ENCODE results near the gene SEC16A.

SEC16A gene

GRCh38 chr9:136401173-136401922 is 81.5 kb downstream of the SEC16A start:
- CTCF ChIA-PET = interaction anchor here (0.8 to 2.1 kb wide), 8 partner anchors 8 to 89 kb away, joined by 3 to 6 read pairs (median 4); no protein-coding TSS in a partner anchor
- H3K9me3 Mint-ChIP-seq = no peaks in the 10 kb centered on the region
- H3K4me3 Mint-ChIP-seq = peak overlapping the region; percentile 40
- peaks cover 52% of the 10 kb centered on the region for H3K36me3 Mint-ChIP-seq
- H3K27me3 Mint-ChIP-seq = no peaks in the 10 kb centered on the region
- peak overlapping the region; percentile 67 for H3K27ac Mint-ChIP-seq
- no peak for DNase-seq
- peaks cover 71% of the 10 kb centered on the region for H3K4me1 Mint-ChIP-seq

- peak; percentile 89 for DNase-seq
- H3K4me1 Mint-ChIP-seq = peaks cover 63% of the 10 kb centered on the region
- no peaks in the 10 kb centered on the region for H3K27me3 Mint-ChIP-seq
- CTCF ChIA-PET = interaction anchor here (0.8 to 2.1 kb wide), 6 partner anchors 10 to 87 kb away, joined by 3 to 6 read pairs (median 4); no protein-coding TSS in a partner anchor
- peaks cover 43% of the 10 kb centered on the region for H3K36me3 Mint-ChIP-seq
- H3K4me3 Mint-ChIP-seq = peak within 1 kb of the TSS; percentile 84
- H3K27ac Mint-ChIP-seq = peak within 1 kb of the TSS; percentile 81
- H3K9me3 Mint-ChIP-seq = no peaks in the 10 kb centered on the region
Observed at GRCh38 chr9:136400038-136400834, 82.6 kb downstream of the SEC16A start, which contains the start of gene SNAPC4. Gene SNAPC4 (minus strand): TSS chr9:136400170. CDS start chr9:136398428, 1,742 bp downstream.

- CTCF ChIA-PET = interaction anchor here (1.3 to 2.1 kb wide), 2 partner anchors 10 kb away, joined by 4 to 5 read pairs; no protein-coding TSS in a partner anchor
- DNase-seq = peak; percentile 57
- H3K9me3 Mint-ChIP-seq = no peaks in the 10 kb centered on the region
- peak overlapping the region; percentile 81 for H3K27ac Mint-ChIP-seq
- H3K4me1 Mint-ChIP-seq = peaks cover 55% of the 10 kb centered on the region
- H3K36me3 Mint-ChIP-seq = peaks cover 39% of the 10 kb centered on the region
- no peaks in the 10 kb centered on the region for H3K27me3 Mint-ChIP-seq
- H3K4me3 Mint-ChIP-seq = peak overlapping the region; percentile 84
Observed at GRCh38 chr9:136399176-136400037, 83.4 kb downstream of the SEC16A start.

- no peaks in the 10 kb centered on the region for H3K9me3 Mint-ChIP-seq
- peaks cover 32% of the 10 kb centered on the region for H3K36me3 Mint-ChIP-seq
- H3K4me1 Mint-ChIP-seq = peaks cover 44% of the 10 kb centered on the region
- CTCF ChIA-PET = no interaction called here
- no peak overlapping the region for H3K27ac Mint-ChIP-seq
- H3K27me3 Mint-ChIP-seq = no peaks in the 10 kb centered on the region
- H3K4me3 Mint-ChIP-seq = peak overlapping the region; percentile 84
- no peak for DNase-seq
Observed at GRCh38 chr9:136398286-136398685, 84.6 kb downstream of the SEC16A start.

- Mint-ChIP-seq H3K9me3 (no peaks in the 10 kb centered on the region), H3K4me1 (peaks cover 40% of the 10 kb centered on the region), H3K4me3 (no peak overlapping the region), H3K36me3 (peaks cover 31% of the 10 kb centered on the region), H3K27ac (no peak overlapping the region), H3K27me3 (no peaks in the 10 kb centered on the region)
- CTCF ChIA-PET = no interaction called here
- DNase-seq = no peak
Observed at GRCh38 chr9:136397643-136398042, 85.2 kb downstream of the SEC16A start.

GRCh38 chr9:136396219-136396515 is 86.7 kb downstream of the SEC16A start:
- H3K27me3 Mint-ChIP-seq = no peaks in the 10 kb centered on the region
- CTCF ChIA-PET = no interaction called here
- H3K4me1 Mint-ChIP-seq = peaks cover 26% of the 10 kb centered on the region
- no peak overlapping the region for H3K27ac Mint-ChIP-seq
- no peak for DNase-seq
- H3K4me3 Mint-ChIP-seq = no peak overlapping the region
- H3K36me3 Mint-ChIP-seq = peaks cover 24% of the 10 kb centered on the region
- no peaks in the 10 kb centered on the region for H3K9me3 Mint-ChIP-seq

- Mint-ChIP-seq H3K27ac (no peak overlapping the region), H3K4me3 (no peak overlapping the region), H3K27me3 (no peaks in the 10 kb centered on the region), H3K9me3 (no peaks in the 10 kb centered on the region), H3K36me3 (peaks cover 25% of the 10 kb centered on the region), H3K4me1 (peaks cover 21% of the 10 kb centered on the region)
- no peak for DNase-seq
- CTCF ChIA-PET = no interaction called here
Observed at GRCh38 chr9:136395345-136396218, 87.3 kb downstream of the SEC16A start.

- Mint-ChIP-seq H3K36me3 (peaks cover 26% of the 10 kb centered on the region), H3K4me1 (peaks cover 17% of the 10 kb centered on the region), H3K27me3 (no peaks in the 10 kb centered on the region), H3K4me3 (no peak overlapping the region), H3K9me3 (no peaks in the 10 kb centered on the region), H3K27ac (no peak overlapping the region)
- DNase-seq = no peak
- CTCF ChIA-PET = no interaction called here
Observed at GRCh38 chr9:136395020-136395340, 87.9 kb downstream of the SEC16A start.

- Mint-ChIP-seq H3K36me3 (peaks cover 29% of the 10 kb centered on the region), H3K4me1 (peaks cover 17% of the 10 kb centered on the region), H3K27me3 (no peaks in the 10 kb centered on the region), H3K27ac (no peak overlapping the region), H3K4me3 (no peak overlapping the region), H3K9me3 (no peaks in the 10 kb centered on the region)
- DNase-seq = no peak
- CTCF ChIA-PET = no interaction called here
Observed at GRCh38 chr9:136394312-136395019, 88.4 kb downstream of the SEC16A start.

- H3K9me3 Mint-ChIP-seq = no peaks in the 10 kb centered on the region
- H3K4me1 Mint-ChIP-seq = peaks cover 8% of the 10 kb centered on the region
- CTCF ChIA-PET = interaction anchor here (1.0 kb wide), 1 partner anchor 8 kb away, joined by 4 read pairs; no protein-coding TSS in a partner anchor
- H3K27ac Mint-ChIP-seq = no peak overlapping the region
- no peaks in the 10 kb centered on the region for H3K27me3 Mint-ChIP-seq
- peaks cover 26% of the 10 kb centered on the region for H3K36me3 Mint-ChIP-seq
- no peak for DNase-seq
- no peak overlapping the region for H3K4me3 Mint-ChIP-seq
Observed at GRCh38 chr9:136393531-136393930, 89.3 kb downstream of the SEC16A start.

- CTCF ChIA-PET = interaction anchor here (1.0 kb wide), 1 partner anchor 9 kb away, joined by 4 read pairs; no protein-coding TSS in a partner anchor
- Mint-ChIP-seq H3K9me3 (no peaks in the 10 kb centered on the region), H3K4me3 (no peak overlapping the region), H3K27ac (no peak overlapping the region), H3K27me3 (no peaks in the 10 kb centered on the region), H3K4me1 (peaks cover 2% of the 10 kb centered on the region), H3K36me3 (peaks cover 29% of the 10 kb centered on the region)
- DNase-seq = no peak
Observed at GRCh38 chr9:136392538-136393449, 90.0 kb downstream of the SEC16A start.

All from activated naive CD4-positive, alpha-beta T cell treated with anti-CD3 and anti-CD28 coated beads, Interleukin-2, amount 10 ng/mL, durations not matched to agents 7 days and 5 days (primary cell).